ENCODE data around the gene RGS6.

RGS6 gene

DNA sequence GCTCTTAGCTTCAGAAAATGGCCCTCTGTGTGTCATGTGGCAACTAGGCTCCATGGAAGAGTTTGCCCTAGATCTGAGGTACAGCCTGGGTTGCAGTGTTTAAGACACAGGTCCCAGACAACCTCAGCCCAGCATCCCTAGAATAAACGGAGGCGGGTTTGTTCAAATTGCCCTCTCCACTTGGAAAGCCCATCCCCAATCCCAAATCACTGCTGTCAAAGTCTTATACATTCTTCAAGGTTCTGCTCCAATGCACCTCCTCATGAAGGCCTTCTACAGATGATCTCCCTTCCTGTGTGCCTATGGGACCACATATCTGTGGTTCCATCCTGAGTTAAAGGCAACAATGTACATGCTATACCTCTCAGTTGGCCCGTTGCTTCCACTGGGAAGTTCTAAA, 671.9 kb downstream of the RGS6 start:
- FAIRE-seq (peak; percentile 85), DNase-seq (ENCODE audit: low spot score) (no peak)

DNA sequence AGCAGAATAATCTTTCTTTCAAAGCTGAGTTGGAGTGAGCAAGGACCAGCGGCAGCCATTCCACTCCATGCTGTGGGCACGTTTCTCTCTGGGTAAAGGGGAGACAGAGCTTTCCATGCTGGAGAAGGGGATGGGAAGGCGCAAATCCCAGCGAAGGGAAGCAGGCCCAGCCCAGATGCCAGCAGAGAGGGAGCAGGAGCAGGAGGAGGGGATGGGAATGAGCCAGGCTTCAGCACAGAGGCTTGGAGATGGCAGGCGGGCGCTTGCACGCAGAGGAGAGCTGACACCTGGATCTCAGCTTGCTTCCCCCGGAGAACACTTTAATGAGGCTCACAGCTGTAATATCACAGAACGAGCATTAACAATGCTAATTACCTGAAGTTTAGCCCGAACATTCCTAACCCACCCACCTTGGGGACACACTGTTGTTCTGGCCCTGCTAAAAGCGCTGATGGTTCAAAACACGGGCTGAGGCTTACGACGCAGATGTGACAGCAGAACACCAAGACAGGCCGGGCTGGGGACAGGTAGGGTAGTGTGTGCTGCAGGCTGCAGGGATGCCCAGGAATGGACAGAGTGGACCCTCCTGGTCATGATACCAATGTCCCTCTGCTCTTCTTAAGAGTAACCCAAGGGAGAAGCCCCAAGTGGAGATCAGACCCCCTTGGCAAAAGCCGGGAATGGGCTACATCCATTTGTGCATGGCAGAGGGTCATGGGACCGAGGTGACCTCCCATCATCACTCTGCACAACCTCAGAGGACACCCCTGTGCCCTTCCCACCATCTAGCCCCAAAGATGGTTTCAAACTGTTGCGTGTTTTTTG, 673.1 kb downstream of the RGS6 start:
- FAIRE-seq (peak; percentile 86), DNase-seq (ENCODE audit: low spot score) (no peak)

DNA sequence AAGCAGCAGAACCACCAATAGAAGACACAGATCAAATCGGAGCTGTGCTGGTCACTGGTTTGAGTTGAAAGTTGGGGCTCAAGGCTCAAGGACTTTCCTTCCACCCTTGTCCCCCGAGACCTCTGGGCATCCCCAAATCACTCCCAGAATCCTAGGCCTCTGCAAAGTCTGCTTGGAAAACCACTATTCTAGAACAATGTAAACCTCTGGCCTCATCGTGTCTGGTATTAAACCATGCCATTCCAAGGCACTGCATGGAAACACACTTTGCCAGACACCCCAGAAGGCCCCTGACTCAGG, 673.6 kb downstream of the RGS6 start:
- no peak for FAIRE-seq
- no peak for DNase-seq (ENCODE audit: low spot score)

DNA sequence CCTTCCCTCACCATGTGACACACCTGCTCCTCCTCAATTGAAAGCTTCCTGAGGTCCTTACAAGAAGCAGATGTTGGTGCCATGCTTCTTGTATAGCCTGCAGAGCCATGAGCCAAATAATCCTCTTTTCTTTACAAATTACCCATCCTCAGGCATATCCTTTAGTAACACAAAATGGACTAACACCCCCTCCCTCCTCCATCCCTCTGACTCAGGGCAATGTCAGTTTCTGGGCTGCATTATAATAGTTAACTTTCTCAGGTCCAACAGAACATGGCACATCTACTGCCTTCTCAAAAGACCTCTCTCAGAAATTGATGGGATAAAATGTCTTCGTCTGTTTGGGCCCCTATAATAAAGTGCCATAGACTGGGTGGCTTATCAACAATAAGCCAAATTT, 674.6 kb downstream of the RGS6 start:
- FAIRE-seq (no peak), DNase-seq (ENCODE audit: low spot score) (no peak)

DNA sequence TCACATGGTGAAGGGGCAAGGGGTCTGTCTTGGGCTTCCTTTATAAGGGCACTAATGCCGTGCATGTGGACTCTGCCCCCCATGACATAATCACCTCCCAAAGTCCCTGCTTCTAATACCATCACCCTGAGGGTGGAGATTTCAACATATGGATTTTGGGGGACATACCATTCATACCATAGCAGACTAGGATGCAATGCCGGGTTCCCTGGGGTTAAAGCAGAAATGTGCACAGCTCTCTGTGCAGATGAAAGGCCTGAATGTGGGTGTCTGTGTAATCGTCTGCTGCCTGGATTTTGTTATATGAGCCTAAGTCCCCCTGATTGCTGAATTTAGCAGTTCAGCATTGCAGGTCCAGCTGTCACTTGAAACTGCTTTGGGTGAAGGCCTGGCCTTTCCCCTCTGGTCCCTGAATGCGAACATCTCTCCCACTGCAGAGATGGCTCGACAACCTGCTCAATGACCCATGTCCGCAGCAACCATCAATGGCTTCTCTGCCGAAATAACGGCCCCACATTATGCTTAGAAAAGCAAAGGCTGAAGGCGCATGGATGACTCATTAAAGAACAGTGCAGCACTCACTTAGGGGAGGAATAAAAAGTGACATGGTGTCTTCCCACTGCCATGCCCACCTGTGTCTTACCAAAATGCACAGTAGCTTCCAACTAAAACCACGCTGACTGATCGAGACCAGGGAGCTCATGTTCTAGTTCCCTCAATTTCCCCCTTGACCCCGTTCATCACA, 675.3 kb downstream of the RGS6 start:
- DNase-seq (ENCODE audit: low spot score) (peak; percentile 58), FAIRE-seq (peak; percentile 99)

DNA sequence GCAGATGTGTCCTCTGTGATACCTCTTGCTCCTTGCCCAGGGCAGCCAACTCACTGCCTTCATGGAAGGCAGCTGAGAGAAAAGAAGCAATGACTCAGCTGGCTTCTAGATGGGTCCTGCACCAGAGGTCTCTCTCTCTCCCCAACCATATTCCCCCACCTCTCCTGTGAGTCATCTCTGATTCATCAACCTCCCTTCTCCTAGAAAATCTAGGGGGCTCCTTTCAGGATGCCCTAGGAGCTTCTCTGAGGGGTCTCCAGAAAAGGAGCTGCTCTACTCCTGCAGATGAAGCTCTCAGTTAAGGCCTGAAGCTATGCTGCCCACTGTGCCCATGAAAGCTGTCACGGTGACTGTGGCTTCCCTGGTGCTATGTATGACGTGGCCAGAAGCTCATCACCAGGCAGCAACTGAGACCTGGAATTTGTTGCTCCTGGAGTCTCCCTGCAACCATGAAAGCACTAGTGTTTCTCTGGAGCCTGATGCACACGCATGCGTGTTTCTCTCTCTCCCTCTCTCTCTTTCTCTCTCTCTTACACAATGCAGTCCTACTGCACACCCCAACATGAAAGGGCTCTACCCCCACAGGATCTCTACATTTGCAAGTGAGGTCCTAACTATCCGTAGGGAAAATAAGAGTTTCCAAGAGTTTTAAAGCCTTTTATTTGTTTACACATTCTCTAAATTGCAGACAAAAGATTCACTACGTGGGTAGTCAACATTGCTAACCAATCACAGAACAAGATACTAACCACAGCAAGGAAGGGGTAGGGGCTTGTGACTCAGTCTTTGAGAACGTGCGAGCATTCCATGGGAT, 676.4 kb downstream of the RGS6 start:
- no peak for FAIRE-seq
- peak; percentile 98 for DNase-seq (ENCODE audit: low spot score)

DNA sequence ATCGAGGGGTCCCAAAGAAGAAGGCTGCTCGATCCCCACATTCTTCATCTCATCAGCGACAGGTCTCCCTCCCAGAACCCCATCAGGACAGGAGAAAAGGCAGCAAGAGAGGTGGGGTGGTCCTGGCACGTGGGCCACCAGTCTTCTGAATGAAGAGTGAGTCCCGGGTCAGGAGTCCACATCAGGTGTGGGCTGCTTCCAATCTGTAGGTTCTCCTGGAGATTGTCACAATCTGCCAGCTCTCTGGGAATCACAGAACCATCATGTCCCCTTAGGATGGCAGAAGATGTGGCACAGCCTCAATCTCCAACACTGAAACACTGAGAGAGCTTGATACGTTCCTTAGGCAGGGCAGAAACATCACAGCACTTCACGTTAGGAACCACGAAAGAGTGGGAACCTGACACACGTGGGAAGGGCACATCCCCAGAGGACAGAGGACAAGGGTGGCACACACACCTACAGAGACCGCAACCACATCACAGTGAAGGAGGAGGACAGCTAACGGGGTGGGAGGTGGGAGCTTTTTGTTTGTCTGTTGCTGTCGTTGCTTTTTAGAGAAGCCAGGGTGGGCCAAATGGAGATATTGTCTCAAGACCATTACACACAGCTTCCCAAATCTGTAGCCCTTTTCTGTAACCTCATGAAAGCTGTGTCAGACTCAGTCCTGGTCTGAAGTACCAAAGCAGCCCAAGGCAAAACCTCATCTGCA, 677.1 kb downstream of the RGS6 start:
- DNase-seq (ENCODE audit: low spot score) (no peak), FAIRE-seq (no peak)

DNA sequence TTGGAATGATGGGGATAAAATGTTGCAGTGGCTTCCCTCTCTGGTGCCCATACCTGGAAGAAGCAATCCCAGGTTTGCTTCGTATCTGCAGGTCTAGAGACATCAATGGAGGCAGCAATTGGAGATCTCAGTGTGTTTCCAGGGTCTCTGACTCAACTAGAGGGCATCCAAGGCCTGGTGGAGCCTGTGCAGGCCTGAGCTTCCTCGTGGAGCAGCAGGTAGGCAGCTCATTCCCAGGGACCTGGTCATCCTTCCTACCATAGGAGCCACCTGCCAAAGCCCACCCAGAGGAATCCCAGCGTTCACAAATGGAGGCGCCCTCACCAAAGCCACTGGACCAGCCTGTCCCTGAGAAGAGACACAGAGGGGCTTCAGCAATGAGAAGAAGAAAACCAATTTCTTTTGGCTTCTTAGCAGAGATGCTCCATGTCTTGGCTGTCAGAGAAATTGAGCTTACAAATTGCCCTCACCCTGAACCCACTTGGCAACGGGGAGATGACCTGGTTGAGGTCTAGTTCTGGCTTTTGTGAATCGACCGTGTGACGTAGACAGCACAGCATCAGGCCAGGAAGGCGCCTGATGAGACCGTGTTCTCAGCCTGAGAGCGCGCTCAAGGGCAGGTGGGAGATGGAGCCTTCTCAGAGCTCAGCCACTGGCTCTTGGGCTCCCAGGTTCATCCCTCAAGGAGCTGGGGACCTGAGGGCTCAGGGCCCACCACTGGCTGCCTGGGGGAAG, 678.0 kb downstream of the RGS6 start:
- FAIRE-seq (peak; percentile 85), DNase-seq (ENCODE audit: low spot score) (no peak)

DNA sequence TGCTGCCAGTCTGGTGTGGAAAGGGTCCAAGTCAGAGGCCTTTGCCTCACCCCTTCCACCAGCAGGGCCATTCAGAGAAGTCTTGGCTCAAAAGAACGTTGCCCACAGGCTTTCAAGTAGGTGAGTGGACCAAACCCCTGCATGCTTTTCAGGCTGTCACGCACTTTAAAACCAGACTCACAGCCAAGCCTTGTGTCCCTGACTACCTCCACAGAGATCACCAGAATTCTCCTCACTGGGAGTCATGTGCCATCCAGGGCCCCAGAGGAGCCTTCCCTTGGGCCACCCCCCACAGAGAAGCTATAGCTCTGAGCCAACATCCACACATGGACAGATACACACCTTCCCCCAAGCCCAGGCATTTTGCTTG, 678.6 kb downstream of the RGS6 start:
- DNase-seq (ENCODE audit: low spot score) (no peak), FAIRE-seq (peak; percentile 91)

DNA sequence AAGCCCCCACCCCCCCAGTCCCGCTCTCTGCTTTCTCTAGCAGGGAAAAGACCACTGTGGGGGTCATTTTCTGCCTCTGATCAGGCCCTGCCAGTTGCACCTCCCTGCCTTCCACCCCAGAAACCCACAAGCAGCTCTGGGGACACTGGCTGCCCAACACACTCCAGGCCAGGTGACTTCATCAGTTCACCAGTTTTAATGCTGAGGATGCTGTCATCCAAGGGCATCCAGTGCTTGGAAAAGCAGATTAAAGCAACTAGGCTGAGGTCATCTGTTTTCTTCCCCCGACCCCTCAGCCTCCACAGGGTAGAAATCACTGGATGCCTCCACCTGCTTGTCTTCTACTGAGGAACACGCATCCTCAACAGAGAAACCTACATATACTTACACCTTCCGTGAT, 679.3 kb downstream of the RGS6 start:
- FAIRE-seq (no peak), DNase-seq (ENCODE audit: low spot score) (no peak)

DNA sequence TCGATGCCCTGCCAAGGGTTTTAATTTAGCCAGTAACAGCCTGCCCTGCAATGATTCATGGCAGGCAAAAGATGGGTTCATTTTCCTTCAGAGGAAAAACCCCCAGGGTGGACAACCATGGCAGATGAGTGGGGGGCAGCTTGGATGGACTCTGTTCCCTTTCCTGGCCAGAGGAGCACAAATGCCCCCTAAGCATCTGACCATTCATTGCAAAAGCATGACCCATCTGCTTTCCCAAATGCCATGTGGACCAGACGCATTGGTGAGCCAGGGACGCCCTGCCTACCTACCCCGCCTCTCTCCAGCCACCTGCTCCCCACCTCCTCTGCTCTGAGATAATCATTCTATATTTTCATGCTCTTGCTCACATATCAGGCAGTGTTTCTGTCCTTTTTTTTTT, 679.8 kb downstream of the RGS6 start:
- DNase-seq (ENCODE audit: low spot score) (no peak), FAIRE-seq (peak; percentile 94)

DNA sequence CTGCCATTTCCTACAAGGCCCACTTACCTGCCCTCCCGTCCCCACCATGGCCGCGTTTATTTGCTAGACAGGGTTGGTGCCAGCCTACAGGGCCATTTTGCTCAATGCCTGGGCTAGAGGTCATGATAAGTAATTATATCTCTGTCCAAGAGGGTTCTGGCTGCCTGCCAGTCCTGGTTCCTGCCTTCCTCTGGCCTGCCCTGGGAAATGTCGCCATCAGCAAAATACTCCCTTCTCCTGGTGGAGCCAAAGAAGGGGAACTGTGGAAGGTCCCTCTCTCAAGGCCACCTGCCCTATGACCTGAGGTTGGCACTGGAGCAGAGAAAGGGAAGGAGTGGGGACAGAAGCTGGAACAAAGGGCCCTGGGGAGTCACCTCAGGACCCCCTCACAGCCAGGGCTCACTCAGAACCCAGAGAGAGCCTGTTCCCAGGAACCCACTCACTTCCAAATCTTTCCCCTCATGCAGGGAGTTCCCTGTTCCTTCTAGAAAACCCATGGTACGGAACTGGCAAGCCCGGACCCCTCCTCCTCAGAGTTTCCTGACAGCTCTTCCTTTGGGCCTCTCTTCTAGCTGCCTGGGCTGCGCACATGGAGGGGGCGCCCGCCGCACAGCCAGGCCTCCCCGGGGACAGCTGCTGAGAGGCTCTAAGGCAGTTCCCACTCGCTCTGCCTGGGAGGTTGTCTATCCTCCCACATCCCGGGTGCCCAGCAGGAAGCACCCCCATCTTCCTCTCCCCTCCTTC, 681.2 kb downstream of the RGS6 start:
- DNase-seq (ENCODE audit: low spot score) (no peak), FAIRE-seq (peak; percentile 87)

DNA sequence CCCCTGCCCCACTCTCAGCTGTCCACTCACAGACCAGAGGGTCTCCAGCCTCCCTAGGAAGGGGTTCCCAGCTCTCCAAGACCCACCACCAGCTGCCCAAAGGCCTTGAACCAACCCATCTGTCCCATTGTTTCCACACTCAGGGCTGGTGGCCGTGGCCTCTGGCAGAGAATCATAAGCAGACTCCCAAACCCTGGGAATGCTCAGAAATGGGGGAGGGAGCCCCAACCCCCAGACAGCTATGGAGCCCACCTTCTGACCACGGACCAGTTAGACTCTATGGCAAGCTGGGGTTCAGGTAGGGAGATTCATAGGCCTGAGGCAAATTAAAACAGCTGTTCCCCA, 681.7 kb downstream of the RGS6 start:
- FAIRE-seq (peak; percentile 74), DNase-seq (ENCODE audit: low spot score) (no peak)

DNA sequence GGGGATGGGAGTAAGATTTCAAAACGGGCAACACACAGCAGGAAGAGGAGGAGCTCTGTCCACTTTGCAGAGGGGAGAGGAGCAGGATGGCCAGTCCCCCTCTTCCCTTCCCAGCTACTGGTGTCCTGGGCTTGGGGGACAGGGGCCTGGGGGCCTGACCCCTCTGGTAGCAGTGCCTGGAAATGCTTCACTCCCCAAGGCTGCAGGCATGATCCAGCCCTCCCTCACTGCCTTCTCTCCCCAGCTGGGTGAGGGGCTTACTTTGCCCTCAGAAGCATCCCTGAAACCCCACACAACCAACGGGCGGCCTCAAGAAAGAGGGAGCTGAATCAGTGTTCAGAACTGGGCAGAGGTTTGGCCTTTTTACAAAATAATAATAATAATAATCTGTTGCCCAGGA, 682.1 kb downstream of the RGS6 start:
- FAIRE-seq (peak; percentile 53), DNase-seq (ENCODE audit: low spot score) (no peak)

DNA sequence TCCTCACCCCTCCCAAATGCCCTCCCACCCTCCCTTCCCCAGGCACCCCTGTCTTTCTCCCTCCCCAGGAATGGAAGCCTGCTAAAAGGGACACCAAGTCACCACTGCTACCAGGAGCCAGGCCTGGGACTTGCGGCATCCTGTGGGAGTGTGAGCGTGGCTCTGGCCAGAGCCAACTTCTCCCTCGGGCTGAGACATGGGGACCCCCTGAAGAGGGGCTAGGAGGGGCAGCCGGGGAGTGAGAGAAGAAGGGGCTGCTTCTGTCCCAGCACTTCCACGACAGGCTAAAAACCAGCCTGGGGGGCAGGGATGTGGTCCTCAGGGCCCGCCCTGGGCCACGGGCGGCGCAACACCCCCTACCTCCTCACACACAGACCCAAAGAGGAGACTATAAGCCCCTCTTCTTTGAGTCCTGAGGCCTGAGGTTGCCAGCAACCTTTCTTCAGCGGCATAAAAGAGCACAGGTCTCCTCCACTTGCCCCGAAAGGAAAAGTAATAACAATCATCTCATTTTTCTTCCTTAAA, 682.7 kb downstream of the RGS6 start:
- no peak for DNase-seq (ENCODE audit: low spot score)
- no peak for FAIRE-seq

DNA sequence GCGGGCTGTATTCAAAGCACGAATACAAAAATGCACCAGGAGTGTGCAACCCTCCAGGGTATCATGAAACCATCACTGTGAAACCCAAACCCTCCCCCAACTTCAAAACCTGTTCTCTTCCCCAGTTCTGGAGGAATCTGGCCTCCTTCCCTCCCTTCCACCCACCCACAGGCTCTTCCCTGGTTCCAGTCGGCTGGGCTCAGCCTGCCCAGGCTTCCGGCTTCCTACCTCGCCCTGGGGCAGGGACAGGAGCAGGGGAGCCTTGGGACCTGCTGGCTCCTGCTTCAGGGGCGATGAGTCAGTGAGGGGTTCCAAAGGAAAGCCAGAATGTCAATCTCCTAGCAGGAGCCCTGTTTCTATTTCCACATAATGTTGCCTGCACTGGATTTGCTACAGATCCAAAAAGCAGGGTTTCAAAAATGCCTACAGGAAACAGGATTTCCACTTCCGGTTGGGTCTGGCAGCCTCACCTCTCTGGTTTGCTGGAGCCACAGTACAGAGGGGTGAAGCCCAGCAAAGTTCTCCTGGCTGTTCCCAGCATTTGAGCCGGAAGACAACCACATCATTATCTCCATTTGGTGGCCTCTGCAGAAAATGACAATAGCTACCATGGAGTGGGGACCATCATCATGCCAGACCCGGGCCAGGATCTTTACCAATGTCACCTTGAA, 683.4 kb downstream of the RGS6 start:
- peak; percentile 88 for FAIRE-seq

More for the DNA sequence above, 683.4 kb downstream of the RGS6 start:
- peak; percentile 54 for DNase-seq (ENCODE audit: low spot score)
